ENCODE measurements around the gene POLQ. TPM values are rescaled to one million over a fixed set of nuclear protein-coding genes. Genes with fewer than 3 reads are reported as not detected.
"Not testable (repeated sequence)": the region's sequence is repeated elsewhere in the genome, so short reads cannot be mapped to it uniquely, and the experiment has no call there.

POLQ gene
- 0.68 and 1.6 TPM in 2 replicates for total RNA-seq

- peak; percentile 93 for DNase-seq (ENCODE audit: extremely low read depth, low read depth, low spot score)
Measured at GRCh38 chr3:121545574-121546455, at the start of gene POLQ. Gene POLQ (minus strand): TSS chr3:121545988. CDS start chr3:121545877, 111 bp downstream.

GRCh38 chr3:121594850-121595249 lies 49.1 kb upstream of the POLQ start:
- DNase-seq (ENCODE audit: extremely low read depth, low read depth, low spot score) = no peak

GRCh38 chr3:121593806-121594205 lies 48.0 kb upstream of the POLQ start:
- not testable (repeated sequence) for DNase-seq (ENCODE audit: extremely low read depth, low read depth, low spot score)

- DNase-seq (ENCODE audit: extremely low read depth, low read depth, low spot score) = no peak
Measured at GRCh38 chr3:121592856-121593702, 47.3 kb upstream of the POLQ start, which contains the start of gene FBXO40. Gene FBXO40 (plus strand): TSS chr3:121593379. CDS start chr3:121620576, 27,197 bp downstream.

GRCh38 chr3:121584418-121584817 lies 38.6 kb upstream of the POLQ start:
- no peak for DNase-seq (ENCODE audit: extremely low read depth, low read depth, low spot score)

GRCh38 chr3:121581691-121582090 lies 35.9 kb upstream of the POLQ start:
- no peak for DNase-seq (ENCODE audit: extremely low read depth, low read depth, low spot score)

- DNase-seq (ENCODE audit: extremely low read depth, low read depth, low spot score) = no peak
Measured at GRCh38 chr3:121574449-121574848, 28.7 kb upstream of the POLQ start.

GRCh38 chr3:121567649-121568048 lies 21.9 kb upstream of the POLQ start, which contains the start of gene ARGFX:
Gene ARGFX (plus strand): TSS chr3:121567949. CDS start chr3:121570714, 2,765 bp downstream.
- no peak for DNase-seq (ENCODE audit: extremely low read depth, low read depth, low spot score)

GRCh38 chr3:121566773-121567172 lies 21.0 kb upstream of the POLQ start:
- DNase-seq (ENCODE audit: extremely low read depth, low read depth, low spot score) = no peak

- no peak for DNase-seq (ENCODE audit: extremely low read depth, low read depth, low spot score)
Measured at GRCh38 chr3:121562148-121562547, 16.4 kb upstream of the POLQ start.

- no peak for DNase-seq (ENCODE audit: extremely low read depth, low read depth, low spot score)
Measured at GRCh38 chr3:121557426-121557934, 11.7 kb upstream of the POLQ start.

- DNase-seq (ENCODE audit: extremely low read depth, low read depth, low spot score) = no peak
Measured at GRCh38 chr3:121552797-121553196, 7.0 kb upstream of the POLQ start.

- DNase-seq (ENCODE audit: extremely low read depth, low read depth, low spot score) = no peak
Measured at GRCh38 chr3:121552379-121552778, 6.6 kb upstream of the POLQ start.

- no peak for DNase-seq (ENCODE audit: extremely low read depth, low read depth, low spot score)
Measured at GRCh38 chr3:121545049-121545573, 677 bp downstream of the POLQ start.

- no peak for DNase-seq (ENCODE audit: extremely low read depth, low read depth, low spot score)
Measured at GRCh38 chr3:121542924-121543323, 2.9 kb downstream of the POLQ start.

- DNase-seq (ENCODE audit: extremely low read depth, low read depth, low spot score) = no peak
Measured at GRCh38 chr3:121531269-121531668, 14.5 kb downstream of the POLQ start.

- DNase-seq (ENCODE audit: extremely low read depth, low read depth, low spot score) = no peak
Measured at GRCh38 chr3:121529308-121529707, 16.5 kb downstream of the POLQ start.

- DNase-seq (ENCODE audit: extremely low read depth, low read depth, low spot score) = no peak
Measured at GRCh38 chr3:121520510-121520909, 25.3 kb downstream of the POLQ start.

- DNase-seq (ENCODE audit: extremely low read depth, low read depth, low spot score) = no peak
Measured at GRCh38 chr3:121517953-121518655, 27.7 kb downstream of the POLQ start.

GRCh38 chr3:121515862-121516261 lies 29.9 kb downstream of the POLQ start:
- no peak for DNase-seq (ENCODE audit: extremely low read depth, low read depth, low spot score)

Data from glomerular endothelial cell (primary cell).